ENCODE measurements around the gene BMP8A. TPM values are rescaled to one million over a fixed set of nuclear protein-coding genes. Genes with fewer than 3 reads are reported as not detected.
A peak's percentile ranks its signal among the peaks of the same experiment; 100 is the strongest.
"Not testable (repeated sequence)": the region's sequence is repeated elsewhere in the genome, so short reads cannot be mapped to it uniquely, and the experiment has no call there.

BMP8A gene
- total RNA-seq, 1 donor from 2014 or later: not detected

DNA sequence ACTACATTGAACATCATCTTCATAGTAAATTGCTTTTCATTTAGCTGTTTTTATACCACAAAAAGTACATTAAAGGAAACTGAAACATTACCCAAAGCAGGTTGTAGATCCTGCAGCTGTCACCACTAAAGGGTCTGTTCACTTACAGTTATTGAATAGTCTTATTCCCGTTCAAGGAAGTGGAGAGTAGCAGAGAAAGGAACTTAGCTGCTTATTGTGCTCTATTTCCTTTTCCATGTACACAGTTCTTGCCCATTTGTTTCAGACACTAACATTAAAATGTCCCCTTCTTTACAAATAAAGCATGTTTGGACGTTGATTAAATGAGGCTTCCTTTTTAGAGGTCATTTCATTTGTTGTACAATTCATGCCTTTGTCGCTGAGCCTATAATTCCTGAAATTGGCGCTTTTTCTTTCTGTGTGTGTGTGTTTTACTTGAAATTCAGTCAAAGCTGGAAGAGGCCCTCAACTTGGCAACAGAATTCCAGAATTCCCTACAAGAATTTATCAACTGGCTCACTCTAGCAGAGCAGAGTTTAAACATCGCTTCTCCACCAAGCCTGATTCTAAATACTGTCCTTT lies 44.4 kb upstream of the BMP8A start:
- Histone ChIP-seq H3K4me1 (no peaks in the 10 kb centered on the region), H3K4me3 (no peak overlapping the region), H3K4me2 (no peak overlapping the region), H3K79me2 (ENCODE audit: low read depth) (no peaks in the 10 kb centered on the region), H3K27ac (no peak overlapping the region), H3F3A (ENCODE audit: low read depth) (peaks cover 14% of the 10 kb centered on the region), H3K36me3 (peaks cover 62% of the 10 kb centered on the region), H4K20me1 (ENCODE audit: low read depth) (peaks cover 5% of the 10 kb centered on the region), H3K9me3 (ENCODE audit: low read depth) (no peaks in the 10 kb centered on the region), H3K9ac (no peak overlapping the region), H2AFZ (replicated peaks) (no peak overlapping the region), H3K27me3 (no peaks in the 10 kb centered on the region)
- no peaks in the 10 kb centered on the region for H3K9me3 Mint-ChIP-seq
- no peaks in the 10 kb centered on the region for H3K27me3 Mint-ChIP-seq (ENCODE audit: insufficient read depth, low read depth)
- H3K4me3 Mint-ChIP-seq: no peak overlapping the region
- H3K4me1 Mint-ChIP-seq: no peaks in the 10 kb centered on the region
- no peak for DNase-seq (ENCODE audit: low spot score)
- H3K36me3 Mint-ChIP-seq: peaks cover 58% of the 10 kb centered on the region
- H3K27ac Mint-ChIP-seq: peak overlapping the region; percentile 46
- TF ChIP-seq EZH2phosphoT487 (IDR thresholded peaks at IDR 0.05) (no peak), EZH2 (IDR thresholded peaks at IDR 0.05) (no peak)
- TF ChIP-seq, protein P1, sequence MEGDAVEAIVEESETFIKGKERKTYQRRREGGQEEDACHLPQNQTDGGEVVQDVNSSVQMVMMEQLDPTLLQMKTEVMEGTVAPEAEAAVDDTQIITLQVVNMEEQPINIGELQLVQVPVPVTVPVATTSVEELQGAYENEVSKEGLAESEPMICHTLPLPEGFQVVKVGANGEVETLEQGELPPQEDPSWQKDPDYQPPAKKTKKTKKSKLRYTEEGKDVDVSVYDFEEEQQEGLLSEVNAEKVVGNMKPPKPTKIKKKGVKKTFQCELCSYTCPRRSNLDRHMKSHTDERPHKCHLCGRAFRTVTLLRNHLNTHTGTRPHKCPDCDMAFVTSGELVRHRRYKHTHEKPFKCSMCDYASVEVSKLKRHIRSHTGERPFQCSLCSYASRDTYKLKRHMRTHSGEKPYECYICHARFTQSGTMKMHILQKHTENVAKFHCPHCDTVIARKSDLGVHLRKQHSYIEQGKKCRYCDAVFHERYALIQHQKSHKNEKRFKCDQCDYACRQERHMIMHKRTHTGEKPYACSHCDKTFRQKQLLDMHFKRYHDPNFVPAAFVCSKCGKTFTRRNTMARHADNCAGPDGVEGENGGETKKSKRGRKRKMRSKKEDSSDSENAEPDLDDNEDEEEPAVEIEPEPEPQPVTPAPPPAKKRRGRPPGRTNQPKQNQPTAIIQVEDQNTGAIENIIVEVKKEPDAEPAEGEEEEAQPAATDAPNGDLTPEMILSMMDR (IDR thresholded peaks at IDR 0.05): no peak

DNA sequence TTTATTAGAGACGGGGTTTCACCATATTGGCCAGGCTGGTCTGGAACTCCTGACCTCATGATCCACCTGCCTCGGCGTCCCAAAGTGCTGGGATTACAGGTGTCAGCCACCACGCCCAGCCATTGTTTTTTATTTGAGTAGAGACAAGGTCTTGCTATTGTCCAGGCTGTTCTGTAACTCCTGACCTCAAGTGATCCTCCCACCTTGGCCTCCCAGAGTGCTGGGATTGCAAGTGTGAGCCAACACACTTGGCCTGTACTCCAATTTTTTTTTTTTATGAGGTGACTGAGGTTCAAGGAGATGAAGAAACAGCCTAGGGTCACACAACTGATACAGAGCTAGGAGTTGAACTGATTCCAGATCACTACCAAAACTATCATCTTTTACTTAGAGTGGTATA lies 41.4 kb upstream of the BMP8A start:
- H3K9ac ChIP-seq; H3K27me3 Mint-ChIP-seq (ENCODE audit: insufficient read depth, low read depth); H3K4me3 ChIP-seq; H3K79me2 ChIP-seq (ENCODE audit: low read depth); H3K27ac ChIP-seq; H3K27me3 ChIP-seq; H3K27ac Mint-ChIP-seq; H3K4me1 Mint-ChIP-seq; H3K9me3 Mint-ChIP-seq; H3K9me3 ChIP-seq (ENCODE audit: low read depth); H3K4me2 ChIP-seq; DNase-seq (ENCODE audit: low spot score); H4K20me1 ChIP-seq (ENCODE audit: low read depth); H3K4me1 ChIP-seq; H2AFZ ChIP-seq (replicated peaks); H3K4me3 Mint-ChIP-seq: not testable (repeated sequence)
- H3K36me3 ChIP-seq: peaks cover 58% of the 10 kb centered on the region
- H3K36me3 Mint-ChIP-seq: peaks cover 47% of the 10 kb centered on the region
- peaks cover 14% of the 10 kb centered on the region for H3F3A ChIP-seq (ENCODE audit: low read depth)

DNA sequence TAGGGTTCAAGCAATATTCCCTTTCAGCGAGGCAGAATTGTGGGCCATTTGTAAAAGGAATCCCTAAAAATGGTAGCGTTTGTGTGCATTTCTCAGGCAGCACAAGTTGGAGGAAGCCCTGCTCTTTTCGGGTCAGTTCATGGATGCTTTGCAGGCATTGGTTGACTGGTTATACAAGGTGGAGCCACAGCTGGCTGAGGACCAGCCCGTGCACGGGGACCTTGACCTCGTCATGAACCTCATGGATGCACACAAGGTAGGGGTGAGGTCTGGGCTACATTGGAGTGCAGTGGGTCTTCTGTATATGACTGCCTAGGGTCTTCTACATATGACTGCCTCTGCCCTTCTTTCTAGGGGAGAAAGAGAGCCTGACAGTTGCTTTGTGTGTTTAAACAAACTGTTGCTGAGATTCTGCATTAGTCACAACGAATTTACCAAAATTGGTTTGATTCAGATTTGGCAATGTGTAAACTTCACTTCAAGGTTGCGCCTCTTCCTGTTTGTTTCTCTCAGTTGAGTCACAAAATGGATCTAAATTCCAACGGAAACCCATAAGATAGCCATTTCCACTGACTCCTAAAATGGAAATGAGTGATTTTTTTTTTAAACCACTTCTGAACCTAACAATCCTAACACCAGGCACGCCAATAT lies 40.4 kb upstream of the BMP8A start:
- Histone ChIP-seq H3K36me3 (peaks cover 48% of the 10 kb centered on the region), H3K27ac (no peak overlapping the region), H3K9me3 (ENCODE audit: low read depth) (no peaks in the 10 kb centered on the region), H3K4me3 (no peak overlapping the region), H3K4me2 (no peak overlapping the region), H3K9ac (no peak overlapping the region), H2AFZ (replicated peaks) (no peak overlapping the region), H3K27me3 (no peaks in the 10 kb centered on the region), H3K4me1 (no peaks in the 10 kb centered on the region), H4K20me1 (ENCODE audit: low read depth) (no peaks in the 10 kb centered on the region), H3F3A (ENCODE audit: low read depth) (peaks cover 12% of the 10 kb centered on the region), H3K79me2 (ENCODE audit: low read depth) (no peaks in the 10 kb centered on the region)
- no peak for DNase-seq (ENCODE audit: low spot score)
- Mint-ChIP-seq H3K27ac (no peak overlapping the region), H3K4me3 (no peak overlapping the region), H3K4me1 (no peaks in the 10 kb centered on the region), H3K36me3 (peaks cover 50% of the 10 kb centered on the region), H3K9me3 (no peaks in the 10 kb centered on the region), H3K27me3 (ENCODE audit: insufficient read depth, low read depth) (no peaks in the 10 kb centered on the region)
- TF ChIP-seq, protein P1 (IDR thresholded peaks at IDR 0.05): no peak
- TF ChIP-seq EZH2 (IDR thresholded peaks at IDR 0.05): no peak
- TF ChIP-seq EZH2phosphoT487 (IDR thresholded peaks at IDR 0.05): no peak

DNA sequence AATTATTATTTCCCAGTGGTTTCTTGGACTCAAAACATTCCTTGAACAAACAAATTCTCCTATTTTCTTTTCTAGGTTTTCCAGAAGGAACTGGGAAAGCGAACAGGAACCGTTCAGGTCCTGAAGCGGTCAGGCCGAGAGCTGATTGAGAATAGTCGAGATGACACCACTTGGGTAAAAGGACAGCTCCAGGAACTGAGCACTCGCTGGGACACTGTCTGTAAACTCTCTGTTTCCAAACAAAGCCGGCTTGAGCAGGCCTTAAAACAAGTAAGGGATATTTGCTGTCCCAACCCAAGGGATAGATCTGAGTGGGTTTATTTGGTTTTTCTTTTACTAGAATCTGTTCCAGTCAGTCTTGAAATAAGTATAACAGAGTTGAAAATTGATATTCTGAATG lies 39.4 kb upstream of the BMP8A start:
- Histone ChIP-seq H3K27ac (no peak overlapping the region), H3K4me3 (no peak overlapping the region), H3K27me3 (no peaks in the 10 kb centered on the region), H3K9ac (no peak overlapping the region), H4K20me1 (ENCODE audit: low read depth) (no peaks in the 10 kb centered on the region), H3K4me2 (no peak overlapping the region), H3K4me1 (no peaks in the 10 kb centered on the region), H3F3A (ENCODE audit: low read depth) (peaks cover 4% of the 10 kb centered on the region), H3K36me3 (peaks cover 38% of the 10 kb centered on the region), H3K79me2 (ENCODE audit: low read depth) (no peaks in the 10 kb centered on the region), H3K9me3 (ENCODE audit: low read depth) (no peaks in the 10 kb centered on the region), H2AFZ (replicated peaks) (no peak overlapping the region)
- Mint-ChIP-seq H3K36me3 (peaks cover 52% of the 10 kb centered on the region), H3K4me1 (no peaks in the 10 kb centered on the region), H3K27ac (no peak overlapping the region), H3K4me3 (no peak overlapping the region), H3K9me3 (no peaks in the 10 kb centered on the region), H3K27me3 (ENCODE audit: insufficient read depth, low read depth) (no peaks in the 10 kb centered on the region)
- TF ChIP-seq, protein P1 (IDR thresholded peaks at IDR 0.05): no peak
- no peak for TF ChIP-seq EZH2phosphoT487 (IDR thresholded peaks at IDR 0.05)
- TF ChIP-seq EZH2 (IDR thresholded peaks at IDR 0.05): no peak
- no peak for DNase-seq (ENCODE audit: low spot score)
